Neural crest cell (in vitro differentiated cells): ENCODE data around the gene GPRC5C. TPM values are rescaled to one million over a fixed set of nuclear protein-coding genes. Genes with fewer than 3 reads are reported as not detected.

Experiments
- DNase-seq: peaks from one replicate; pipeline ENCODE4 v3.0.0; 2021; ENCODE audit warnings: low read depth, mixed read lengths, low spot score
- H3K27ac Mint-ChIP-seq: one replicate; pipeline ENCODE4 v1.8.0; 2021; ENCODE audit warnings: mild to moderate bottlenecking, mixed read lengths; ENCODE audit not compliant: unreplicated experiment
- H3K27me3 Mint-ChIP-seq: 2 replicates; pipeline ENCODE4 v1.8.0; 2021; ENCODE audit warnings: low read depth, mild to moderate bottlenecking, mixed read lengths
- H3K36me3 Mint-ChIP-seq: 2 replicates; pipeline ENCODE4 v1.8.0; 2021; ENCODE audit warnings: low read depth, mild to moderate bottlenecking, mixed read lengths
- H3K4me1 Mint-ChIP-seq: 2 replicates; pipeline ENCODE4 v1.8.0; 2021; ENCODE audit warnings: mixed read lengths
- H3K4me3 Mint-ChIP-seq: one replicate; pipeline ENCODE4 v1.8.0; 2021; ENCODE audit warnings: mild to moderate bottlenecking, mixed read lengths
- H3K9me3 Mint-ChIP-seq: 2 replicates; pipeline ENCODE4 v1.8.0; 2021; ENCODE audit warnings: mixed read lengths
- total RNA-seq: library from RNA; stranded (reverse); gene quantifications from 2 replicates; pipeline ENCODE4 v1.2.1, GENCODE V29; 2021
- TF ChIP-seq, protein P1 (sequence below): fragments of 200-600 bp; sonication (generic); conservative IDR thresholded peaks from 2 replicates; pipeline ENCODE4 v1.5.0; 2021; ENCODE audit warnings: antibody characterized with exemption, mild to moderate bottlenecking

The GPRC5C gene
- total RNA-seq, 1 donor from 2014 or later = 4.6 TPM

GRCh38 chr17:74415608-74416396, 16.1 kb upstream of the GPRC5C start:
- no peak overlapping the region for H3K27ac Mint-ChIP-seq
- TF ChIP-seq, protein P1, sequence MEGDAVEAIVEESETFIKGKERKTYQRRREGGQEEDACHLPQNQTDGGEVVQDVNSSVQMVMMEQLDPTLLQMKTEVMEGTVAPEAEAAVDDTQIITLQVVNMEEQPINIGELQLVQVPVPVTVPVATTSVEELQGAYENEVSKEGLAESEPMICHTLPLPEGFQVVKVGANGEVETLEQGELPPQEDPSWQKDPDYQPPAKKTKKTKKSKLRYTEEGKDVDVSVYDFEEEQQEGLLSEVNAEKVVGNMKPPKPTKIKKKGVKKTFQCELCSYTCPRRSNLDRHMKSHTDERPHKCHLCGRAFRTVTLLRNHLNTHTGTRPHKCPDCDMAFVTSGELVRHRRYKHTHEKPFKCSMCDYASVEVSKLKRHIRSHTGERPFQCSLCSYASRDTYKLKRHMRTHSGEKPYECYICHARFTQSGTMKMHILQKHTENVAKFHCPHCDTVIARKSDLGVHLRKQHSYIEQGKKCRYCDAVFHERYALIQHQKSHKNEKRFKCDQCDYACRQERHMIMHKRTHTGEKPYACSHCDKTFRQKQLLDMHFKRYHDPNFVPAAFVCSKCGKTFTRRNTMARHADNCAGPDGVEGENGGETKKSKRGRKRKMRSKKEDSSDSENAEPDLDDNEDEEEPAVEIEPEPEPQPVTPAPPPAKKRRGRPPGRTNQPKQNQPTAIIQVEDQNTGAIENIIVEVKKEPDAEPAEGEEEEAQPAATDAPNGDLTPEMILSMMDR = no peak

GRCh38 chr17:74417178-74418045, 14.5 kb upstream of the GPRC5C start:
- TF ChIP-seq, protein P1 = no peak
- no peaks in the 10 kb centered on the region for H3K27me3 Mint-ChIP-seq
- no peak overlapping the region for H3K27ac Mint-ChIP-seq
- H3K9me3 Mint-ChIP-seq = no peaks in the 10 kb centered on the region
- no peaks in the 10 kb centered on the region for H3K36me3 Mint-ChIP-seq
- H3K4me1 Mint-ChIP-seq = no peaks in the 10 kb centered on the region
- H3K4me3 Mint-ChIP-seq = no peak overlapping the region
- DNase-seq = no peak

More at GRCh38 chr17:74415608-74416396, 16.1 kb upstream of the GPRC5C start:
- H3K4me3 Mint-ChIP-seq = no peak overlapping the region
- no peaks in the 10 kb centered on the region for H3K4me1 Mint-ChIP-seq
- no peaks in the 10 kb centered on the region for H3K36me3 Mint-ChIP-seq
- no peaks in the 10 kb centered on the region for H3K9me3 Mint-ChIP-seq
- DNase-seq = no peak
- no peaks in the 10 kb centered on the region for H3K27me3 Mint-ChIP-seq

GRCh38 chr17:74419928-74420411, 11.9 kb upstream of the GPRC5C start:
- Mint-ChIP-seq H3K4me1 (no peaks in the 10 kb centered on the region), H3K36me3 (no peaks in the 10 kb centered on the region), H3K4me3 (no peak overlapping the region), H3K27ac (no peak overlapping the region), H3K9me3 (no peaks in the 10 kb centered on the region), H3K27me3 (peaks cover 3% of the 10 kb centered on the region)
- DNase-seq = no peak
- TF ChIP-seq, protein P1 = no peak

DNA sequence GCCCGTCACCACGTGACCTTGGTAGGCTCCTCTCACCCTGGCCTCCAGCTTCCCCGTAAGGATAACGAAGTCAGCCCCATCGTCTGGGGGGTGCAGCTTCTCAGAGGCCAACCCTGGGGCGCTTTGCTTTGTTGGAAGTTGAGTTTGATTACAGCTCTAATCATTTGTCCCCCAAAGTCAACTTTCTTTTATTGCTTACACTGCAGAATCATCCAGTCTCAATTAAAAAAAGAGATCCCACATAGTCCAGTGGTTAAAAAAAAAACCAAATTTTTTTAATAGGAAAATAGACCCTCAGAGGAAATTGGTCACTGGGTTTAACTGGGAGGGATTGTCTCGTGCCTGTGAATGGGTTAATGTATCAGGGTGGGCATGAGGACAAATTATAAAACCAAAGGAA, 7.8 kb upstream of the GPRC5C start:
- Mint-ChIP-seq H3K27ac (peak overlapping the region; percentile 43), H3K36me3 (no peaks in the 10 kb centered on the region), H3K4me3 (no peak overlapping the region), H3K4me1 (peaks cover 3% of the 10 kb centered on the region), H3K9me3 (no peaks in the 10 kb centered on the region), H3K27me3 (peaks cover 16% of the 10 kb centered on the region)
- no peak for DNase-seq
- TF ChIP-seq, protein P1 = no peak

- Mint-ChIP-seq H3K36me3 (no peaks in the 10 kb centered on the region), H3K4me3 (no peak overlapping the region), H3K27ac (peak overlapping the region; percentile 43)
These were observed 7.2 kb upstream of the GPRC5C start for GRCh38 chr17:74424657-74425056.

More at GRCh38 chr17:74424657-74425056, 7.2 kb upstream of the GPRC5C start:
- peaks cover 7% of the 10 kb centered on the region for H3K4me1 Mint-ChIP-seq
- DNase-seq = no peak
- H3K9me3 Mint-ChIP-seq = no peaks in the 10 kb centered on the region
- peaks cover 20% of the 10 kb centered on the region for H3K27me3 Mint-ChIP-seq
- TF ChIP-seq, protein P1 = no peak
